Skin of body (tissue), 2 donors: ENCODE data around the gene RTF1. TPM values are rescaled to one million over a fixed set of nuclear protein-coding genes. Genes with fewer than 3 reads are reported as not detected.
"Not testable (repeated sequence)": the region's sequence is repeated elsewhere in the genome, so short reads cannot be mapped to it uniquely, and the experiment has no call there.

ENCODE experiments used
- DNase-seq: peaks from one replicate; lab custom pipeline; 2025; lab: John Stamatoyannopoulos, UW
- total RNA-seq: library from RNA; depleted of rRNA; stranded (reverse); fragments of >200 nt; gene quantifications from one replicate; pipeline ENCODE4 v1.2.3, GENCODE V29; 2014

The RTF1 gene
- total RNA-seq, 1 donor from 2014 or later: 21.5 TPM

- DNase-seq: no peak
Observed at GRCh38 chr15:41435037-41435786, 18.3 kb downstream of the RTF1 start.

GRCh38 chr15:41437448-41437847 is 20.6 kb downstream of the RTF1 start:
- no peak for DNase-seq

- no peak for DNase-seq
Observed at GRCh38 chr15:41438206-41438605, 21.3 kb downstream of the RTF1 start.

- DNase-seq: not testable (repeated sequence)
Observed at GRCh38 chr15:41438745-41439144, 21.9 kb downstream of the RTF1 start.

- no peak for DNase-seq
Observed at GRCh38 chr15:41443275-41443674, 26.4 kb downstream of the RTF1 start.

- DNase-seq: no peak
Observed at GRCh38 chr15:41445399-41445798, 28.5 kb downstream of the RTF1 start.

- no peak for DNase-seq
Observed at GRCh38 chr15:41462084-41462795, 45.3 kb downstream of the RTF1 start.

GRCh38 chr15:41464889-41465580 is 48.1 kb downstream of the RTF1 start:
- no peak for DNase-seq

GRCh38 chr15:41465822-41466421 is 49.0 kb downstream of the RTF1 start:
- peak; percentile 24 for DNase-seq

- no peak for DNase-seq
Observed at GRCh38 chr15:41466711-41467110, 49.8 kb downstream of the RTF1 start.

GRCh38 chr15:41469644-41470043 is 52.7 kb downstream of the RTF1 start:
- DNase-seq: not testable (repeated sequence)

- no peak for DNase-seq
Observed at GRCh38 chr15:41473418-41473817, 56.5 kb downstream of the RTF1 start.

GRCh38 chr15:41474436-41474835 is 57.5 kb downstream of the RTF1 start:
- no peak for DNase-seq

- no peak for DNase-seq
Observed at GRCh38 chr15:41474941-41475340, 58.0 kb downstream of the RTF1 start.

- DNase-seq: no peak
Observed at GRCh38 chr15:41476416-41477048, 59.6 kb downstream of the RTF1 start.

GRCh38 chr15:41480396-41481140 is 63.7 kb downstream of the RTF1 start:
- no peak for DNase-seq

GRCh38 chr15:41482110-41482877 is 65.4 kb downstream of the RTF1 start:
- no peak for DNase-seq

GRCh38 chr15:41483115-41483514 is 66.2 kb downstream of the RTF1 start:
- DNase-seq: no peak

GRCh38 chr15:41483519-41483918 is 66.6 kb downstream of the RTF1 start:
- no peak for DNase-seq
